GM12892 (cell line): ENCODE results near the gene CACNA1C.

Source experiments
- POLR2A ChIP-seq: IDR thresholded peaks from 2 replicates; pipeline ENCODE4 v1.6.1; 2011; ENCODE audit warnings: low read depth, low read length, control low read depth
- POLR2AphosphoS5 ChIP-seq: IDR thresholded peaks from 2 replicates; pipeline ENCODE4 v1.6.1; 2011; ENCODE audit warnings: low read depth, low read length, control low read depth
- TAF1 ChIP-seq: IDR thresholded peaks from 2 replicates; pipeline ENCODE4 v1.6.1; 2011; ENCODE audit warnings: low read depth, mild to moderate bottlenecking, control low read depth, low read length, borderline replicate concordance

- TF ChIP-seq POLR2AphosphoS5 (no peak), POLR2A (no peak), TAF1 (no peak)
Observed at GRCh38 chr12:2190896-2191533, 138.2 kb downstream of the CACNA1C start.
